Lower leg skin (tissue), 3 donors: ENCODE data around the gene STOM.

ENCODE experiments used
- POLR2A ChIP-seq, 2 donors: fragments of 450-650 bp; IDR thresholded peaks; one replicate each; pipeline ENCODE4 v1.6.1; 2016 to 2017; ENCODE audit warnings: antibody characterized with exemption in 2 of 2, mild to moderate bottlenecking in 1 of 2, moderate library complexity in 1 of 2
- TF ChIP-seq, protein P1 (sequence below), 3 donors: fragments of 450-650 bp; IDR thresholded peaks; one replicate each; pipeline ENCODE4 v1.5.1; 2016; ENCODE audit warnings: antibody characterized with exemption in 3 of 3, mild to moderate bottlenecking in 3 of 3, moderate library complexity in 2 of 3

DNA sequence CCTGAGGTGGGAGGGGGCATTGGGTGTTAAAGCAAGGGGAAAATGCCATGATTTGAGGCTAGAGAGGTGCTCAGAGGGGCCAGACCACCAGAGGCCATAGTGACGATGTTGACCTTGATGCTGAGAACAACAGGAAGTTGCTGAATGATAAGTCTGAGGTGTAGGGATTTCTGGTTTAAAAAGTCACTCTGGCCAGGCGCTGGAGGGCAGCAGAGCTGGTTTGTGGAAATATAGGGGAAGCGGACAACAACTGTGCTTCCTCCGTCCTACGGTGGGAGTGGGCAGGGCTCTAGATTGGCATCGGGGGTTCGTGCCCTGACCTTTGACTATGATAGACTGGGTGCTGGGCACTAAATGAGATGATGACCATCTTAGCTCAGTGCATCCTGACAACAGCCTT lies 44.7 kb downstream of the STOM start:
- no peak for TF ChIP-seq POLR2A (IDR thresholded peaks at IDR 0.05)
- TF ChIP-seq, protein P1, sequence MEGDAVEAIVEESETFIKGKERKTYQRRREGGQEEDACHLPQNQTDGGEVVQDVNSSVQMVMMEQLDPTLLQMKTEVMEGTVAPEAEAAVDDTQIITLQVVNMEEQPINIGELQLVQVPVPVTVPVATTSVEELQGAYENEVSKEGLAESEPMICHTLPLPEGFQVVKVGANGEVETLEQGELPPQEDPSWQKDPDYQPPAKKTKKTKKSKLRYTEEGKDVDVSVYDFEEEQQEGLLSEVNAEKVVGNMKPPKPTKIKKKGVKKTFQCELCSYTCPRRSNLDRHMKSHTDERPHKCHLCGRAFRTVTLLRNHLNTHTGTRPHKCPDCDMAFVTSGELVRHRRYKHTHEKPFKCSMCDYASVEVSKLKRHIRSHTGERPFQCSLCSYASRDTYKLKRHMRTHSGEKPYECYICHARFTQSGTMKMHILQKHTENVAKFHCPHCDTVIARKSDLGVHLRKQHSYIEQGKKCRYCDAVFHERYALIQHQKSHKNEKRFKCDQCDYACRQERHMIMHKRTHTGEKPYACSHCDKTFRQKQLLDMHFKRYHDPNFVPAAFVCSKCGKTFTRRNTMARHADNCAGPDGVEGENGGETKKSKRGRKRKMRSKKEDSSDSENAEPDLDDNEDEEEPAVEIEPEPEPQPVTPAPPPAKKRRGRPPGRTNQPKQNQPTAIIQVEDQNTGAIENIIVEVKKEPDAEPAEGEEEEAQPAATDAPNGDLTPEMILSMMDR (IDR thresholded peaks at IDR 0.05) = no peak
